GM12878 (cell line): ENCODE results near the gene UNC80. TPM values are rescaled to one million over a fixed set of nuclear protein-coding genes. Genes with fewer than 3 reads are reported as not detected.
A peak's percentile ranks its signal among the peaks of the same experiment; 100 is the strongest.

Experiments
- ATAC-seq: fragments of 200-7000 bp; cut with Tn5 transposase; 3 replicates; pipeline ENCODE4 v1.9.1; 2020; ENCODE audit warnings: mild to moderate bottlenecking, moderate library complexity
- BruUV-seq: library from RNA; stranded (reverse); fragments of 400-500 nt; replicated peaks from 2 replicates; lab custom pipeline; 2021; lab: Mats Ljungman, UMichigan
- CTCF ChIA-PET: fragments of 300-600 bp; sonication (Branson Sonifier 250); formaldehyde crosslinking; extraction: SDS; loops from one replicate; lab custom pipeline; 2021; ENCODE audit warnings: inconsistent platforms; lab: Yijun Ruan, JAX
- POLR2A ChIA-PET: fragments of 350-600 bp; formaldehyde crosslinking; extraction: SDS; loops from one replicate; lab custom pipeline; 2021; ENCODE audit warnings: inconsistent platforms; lab: Charles Lee
- RAD21 ChIA-PET: fragments of 300-600 bp; sonication (Branson Sonifier 250); formaldehyde crosslinking; loops from one replicate; lab custom pipeline; 2023; ENCODE audit warnings: antibody characterized with exemption; ENCODE audit not compliant: unreplicated experiment; lab: Charles Lee
- SMC1A ChIA-PET: fragments of 300-600 bp; sonication (Branson Sonifier 250); formaldehyde crosslinking; loops from one replicate; lab custom pipeline; 2023; ENCODE audit not compliant: unreplicated experiment, uncharacterized antibody; lab: Charles Lee
- DNase-seq: peaks from one replicate; pipeline ENCODE4 v3.0.0-alpha.2; 2011; ENCODE audit warnings: low read depth, low spot score
- FAIRE-seq: peaks from 3 replicates; lab custom pipeline; 2011; peaks lifted over from hg19 to GRCh38; lab: Jason Lieb, UNC
- H2AFZ ChIP-seq: 2 replicates; pipeline ENCODE4 v1.6.0; 2011; ENCODE audit warnings: low read depth, low read length, control low read depth; ENCODE audit not compliant: control insufficient read depth
- H3K27ac ChIP-seq: 2 replicates; pipeline ENCODE4 v1.5.1; 2011; ENCODE audit warnings: control low read depth; ENCODE audit not compliant: control insufficient read depth, insufficient read depth
- H3K27me3 ChIP-seq, 2 experiments: replicated peaks in 1 of 2; 2 replicates each; pipeline versions ENCODE4 v1.6.0 to v1.6.1; 2011; ENCODE audit warnings: low read length in 1 of 2; ENCODE audit not compliant: control insufficient read depth in 2 of 2, insufficient read depth in 2 of 2
- H3K36me3 ChIP-seq, 2 experiments: 2 replicates each; pipeline ENCODE4 v1.5.1; 2011; ENCODE audit warnings: low read length in 1 of 2; ENCODE audit not compliant: control insufficient read depth in 2 of 2, insufficient read depth in 2 of 2
- H3K4me1 ChIP-seq: 2 replicates; pipeline ENCODE4 v1.6.1; 2011; ENCODE audit warnings: mild to moderate bottlenecking, low read length, moderate library complexity, mixed read lengths; ENCODE audit not compliant: control insufficient read depth, insufficient read depth
- H3K4me2 ChIP-seq: 2 replicates; pipeline ENCODE4 v1.6.0; 2011; ENCODE audit warnings: control low read depth; ENCODE audit not compliant: control insufficient read depth, insufficient read depth
- H3K4me3 ChIP-seq: fragments of 200-600 bp; sonication (generic); 2 replicates; pipeline ENCODE4 v1.5.1; 2016
- H3K79me2 ChIP-seq: 2 replicates; pipeline ENCODE4 v1.6.0; 2011; ENCODE audit warnings: low read length; ENCODE audit not compliant: control insufficient read depth, insufficient read depth
- H3K9ac ChIP-seq: 2 replicates; pipeline ENCODE4 v1.8.0; 2011; ENCODE audit warnings: low read length, control low read depth, mixed read lengths; ENCODE audit not compliant: control insufficient read depth, insufficient read depth
- H3K9me3 ChIP-seq: replicated peaks from 3 replicates; pipeline ENCODE4 v1.5.1; 2011; ENCODE audit warnings: mild to moderate bottlenecking, low read length; ENCODE audit not compliant: control insufficient read depth, insufficient read depth
- H4K20me1 ChIP-seq: 2 replicates; pipeline ENCODE4 v1.6.0; 2011; ENCODE audit not compliant: control insufficient read depth, insufficient read depth
- ATF2 ChIP-seq: IDR thresholded peaks from 2 replicates; pipeline ENCODE4 v1.6.1; 2012; ENCODE audit warnings: low read length, inconsistent platforms
- CBX5 ChIP-seq: sonication (generic); IDR thresholded peaks from 2 replicates; pipeline ENCODE4 v1.6.1; 2016; ENCODE audit warnings: low read depth, moderate library complexity, mild to moderate bottlenecking, inconsistent platforms
- CEBPZ ChIP-seq: fragments of 150-350 bp; IDR thresholded peaks from 2 replicates; pipeline ENCODE4 v1.6.1; 2016; ENCODE audit warnings: low read depth, low read length
- NR2C1 ChIP-seq: fragments of 450-650 bp; IDR thresholded peaks from 2 replicates; pipeline ENCODE4 v1.6.1; 2017; ENCODE audit warnings: antibody characterized with exemption, mild to moderate bottlenecking, moderate library complexity
- STAT3 ChIP-seq: IDR thresholded peaks from 2 replicates; pipeline ENCODE4 v1.6.1; 2011; ENCODE audit warnings: low read depth, low read length, improper control_type of control experiment
- ZBTB11 ChIP-seq: fragments of 450-650 bp; formaldehyde crosslinking; IDR thresholded peaks from 2 replicates; pipeline ENCODE4 v1.5.0; 2022; ENCODE audit warnings: mild to moderate bottlenecking, missing genetic modification characterization
- WGBS: methylation state at CpG from one replicate; pipeline ENCODE4 v1.1.6; 2016; ENCODE audit warnings: low lambda C conversion rate; ENCODE audit not compliant: insufficient replicate concordance, insufficient coverage; ENCODE audit errors: missing lambda C conversion rate; 5-methylcytosine and 5-hydroxymethylcytosine counted together
- in situ Hi-C: fragments of 300-500 bp; cut with MboI; formaldehyde crosslinking; loops from 9 replicates; pipeline ENCODE4 v1.14.3; 2018; ENCODE audit warnings: mixed read lengths
- intact Hi-C: fragments of 100-400 bp; cut with micrococcal nuclease; formaldehyde crosslinking; loops from one replicate; pipeline ENCODE4 v1.14.2; 2022; ENCODE audit not compliant: unreplicated experiment
- polyA plus RNA-seq, 11 experiments: library from polyadenylated mRNA; depleted of rRNA in 4 of 11; unstranded in 6 of 11; stranded (reverse) in 5 of 11; fragments of >200 nt; fragmentation: Nextera tagmentation in 4 of 11; fragmentation: Illumina TruSeq in 1 of 11; extraction: Ambion mirVana in 4 of 11; extraction: Trizol in 1 of 11; gene quantifications; 1 replicate in 1 of 11; 2 replicates in 10 of 11; pipeline versions ENCODE4 v1.2.1 to v1.2.3, GENCODE V29; 2011 to 2016; ENCODE audit warnings: inconsistent platforms in 2 of 11, missing spikeins in 2 of 11, low read depth in 1 of 11
- total RNA-seq, 4 experiments: library from RNA; depleted of rRNA in 3 of 4; stranded (reverse); fragments of >200 nt in 3 of 4; fragmentation: Illumina TruSeq in 1 of 4; extraction: Trizol in 1 of 4; gene quantifications; 2 replicates each; pipeline versions ENCODE4 v1.2.1 to v1.2.3, GENCODE V29; 2013 to 2021

The UNC80 gene
- total and polyA plus RNA-seq, 10 of the 15 experiments (the other 5 are each of a cell fraction or from before 2014, with no cell fraction given): not detected

GRCh38 chr2:210002158-210003157 lies 230.8 kb downstream of the UNC80 start, which contains the start of gene RPE (continued):
- TF ChIP-seq CEBPZ: peak; percentile 9; the same call in 1 of the 2 replicates

GRCh38 chr2:210003359-210003758 lies 231.7 kb downstream of the UNC80 start:
- H3K27me3 ChIP-seq: no peaks in the 10 kb centered on the region
- no peaks in the 10 kb centered on the region; the same call in 1 of the 2 replicates for H4K20me1 ChIP-seq
- intact Hi-C loops (loop anchor here (2.0 to 10.0 kb wide), 2 partner anchors 167 to 471 kb away; partner anchors contain the start of genes KANSL1L and LANCL1), in situ Hi-C loops (loop anchor here (10.0 kb wide), 1 partner anchor 161 kb away; no protein-coding TSS in a partner anchor)
- peak overlapping the region; percentile 71 for H3K4me2 ChIP-seq
- ATAC-seq (no peak), DNase-seq (no peak), FAIRE-seq (no peak)
- peak overlapping the region; percentile 92 for H3K9ac ChIP-seq
- CTCF ChIA-PET: interaction anchor here (1.1 to 1.7 kb wide), 2 partner anchors 26 to 179 kb away, joined by 3 to 4 read pairs; no protein-coding TSS in a partner anchor
- H3K36me3 ChIP-seq: peaks cover 0 to 15% of the 10 kb centered on the region in 2 experiments; a peak in 1 of 4 replicates
- peak overlapping the region; percentile 82 for H3K27ac ChIP-seq
- POLR2A ChIA-PET: interaction anchor here (0.8 kb wide), 1 partner anchor 24 kb away, joined by 3 read pairs; no protein-coding TSS in a partner anchor
- RAD21 ChIA-PET: no interaction called here
- H3K4me1 ChIP-seq: peaks cover 10% of the 10 kb centered on the region
- 0% methylated on average over 2 of the region's 2 CpGs for WGBS
- H3K79me2 ChIP-seq: peaks cover 60% of the 10 kb centered on the region
- peak overlapping the region; percentile 92 for H3K4me3 ChIP-seq
- H2AFZ ChIP-seq: no peak overlapping the region; the same call in 1 of the 2 replicates
- TF ChIP-seq CBX5 (no peak), ZBTB11 (CRISPR knock-in tag) (no peak), NR2C1 (no peak), ATF2 (no peak), STAT3 (no peak)
- SMC1A ChIA-PET: interaction anchor here (0.7 to 3.0 kb wide), 4 partner anchors 11 to 196 kb away, joined by 3 to 11 read pairs (median 3); no protein-coding TSS in a partner anchor
- no TSS peak for BruUV-seq
- no peaks in the 10 kb centered on the region for H3K9me3 ChIP-seq
